ENCODE measurements around the gene MED12L.

The MED12L gene

DNA sequence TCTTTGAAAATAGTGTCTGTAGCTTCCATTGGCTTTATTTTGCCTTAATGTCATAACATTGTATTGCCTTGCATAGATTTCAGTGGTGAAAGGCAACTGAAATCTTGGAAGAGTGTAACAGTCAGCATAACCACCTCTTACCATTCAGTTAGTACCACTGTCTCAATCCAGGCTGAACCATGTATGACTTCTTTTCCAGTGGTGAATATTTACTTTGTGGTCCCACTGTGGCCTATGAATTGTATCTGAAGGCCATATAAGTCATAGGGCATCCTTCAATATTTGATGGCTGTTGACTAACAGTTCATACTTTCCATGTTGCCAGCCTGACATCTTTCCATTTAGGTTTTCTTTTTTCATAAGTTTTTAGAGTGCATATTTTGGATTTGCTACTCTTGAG lies 38.4 kb downstream of the MED12L start:
- no peak for TF ChIP-seq CTCF (conservative IDR thresholded peaks at IDR 0.05; ENCODE audit: low read length)
- no peak for TF ChIP-seq EZH2phosphoT487 (IDR thresholded peaks at IDR 0.05; ENCODE audit: borderline replicate concordance)
- peaks cover 73% of the 10 kb centered on the region for H3K36me3 ChIP-seq (ENCODE audit: insufficient read depth, low read length)
- H3K79me2 ChIP-seq (ENCODE audit: insufficient read depth, low read length): peaks cover 78% of the 10 kb centered on the region
- peaks cover 40% of the 10 kb centered on the region for H3K4me1 ChIP-seq (ENCODE audit: insufficient read depth, low read length, poor library complexity, severe bottlenecking)
- no peak overlapping the region for H2AFZ ChIP-seq (ENCODE audit: low read length)
- H3K9ac ChIP-seq (ENCODE audit: low read depth, low read length, poor library complexity, severe bottlenecking): no peak overlapping the region
- H3F3A ChIP-seq (ENCODE audit: low read depth): peaks cover 3% of the 10 kb centered on the region; the same call in 1 of the 2 replicates
- no peaks in the 10 kb centered on the region for H3K9me3 ChIP-seq (ENCODE audit: insufficient read depth, low read depth, low read length)
- peak overlapping the region; percentile 7 for H3K4me3 ChIP-seq (ENCODE audit: low read length, poor library complexity, severe bottlenecking)
- no peaks in the 10 kb centered on the region for H3K9me2 ChIP-seq (replicated peaks; ENCODE audit: low read depth, low read length)
- peaks cover 8% of the 10 kb centered on the region for H4K20me1 ChIP-seq (ENCODE audit: insufficient read depth, low read length, poor library complexity, severe bottlenecking)
- H3K27me3 ChIP-seq (ENCODE audit: insufficient read depth, low read length, poor library complexity, severe bottlenecking): no peaks in the 10 kb centered on the region
- H3K4me2 ChIP-seq (ENCODE audit: low read depth, low read length, poor library complexity, severe bottlenecking): peak overlapping the region; percentile 35

DNA sequence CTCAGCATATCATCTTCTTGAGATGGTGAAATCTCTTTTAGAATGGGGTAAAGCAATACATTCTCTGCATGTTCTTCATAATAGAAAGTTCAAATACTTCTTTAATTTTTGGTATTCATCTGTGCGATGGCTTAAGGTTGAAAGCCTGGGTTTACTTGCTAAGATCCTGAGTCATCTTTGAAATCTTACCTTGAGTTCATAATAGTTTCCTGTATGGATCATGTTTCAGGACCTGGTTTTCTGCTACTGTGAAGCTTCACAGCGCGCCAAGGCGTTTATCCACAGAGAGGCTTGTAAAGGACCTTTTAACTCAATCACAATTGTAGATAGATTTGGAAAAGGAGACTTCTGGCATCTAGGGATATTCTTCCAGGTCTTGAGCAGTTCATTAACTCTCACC lies 39.0 kb downstream of the MED12L start:
- Histone ChIP-seq H3F3A (ENCODE audit: low read depth) (peaks cover 3% of the 10 kb centered on the region; the same call in 1 of the 2 replicates), H3K79me2 (ENCODE audit: insufficient read depth, low read length) (peaks cover 71% of the 10 kb centered on the region), H3K9ac (ENCODE audit: low read depth, low read length, poor library complexity, severe bottlenecking) (no peak overlapping the region), H3K4me3 (ENCODE audit: low read length, poor library complexity, severe bottlenecking) (peak overlapping the region; percentile 7), H3K9me2 (replicated peaks; ENCODE audit: low read depth, low read length) (no peaks in the 10 kb centered on the region), H3K36me3 (ENCODE audit: insufficient read depth, low read length) (peaks cover 73% of the 10 kb centered on the region), H3K27me3 (ENCODE audit: insufficient read depth, low read length, poor library complexity, severe bottlenecking) (no peaks in the 10 kb centered on the region), H3K4me2 (ENCODE audit: low read depth, low read length, poor library complexity, severe bottlenecking) (peak overlapping the region; percentile 35), H3K4me1 (ENCODE audit: insufficient read depth, low read length, poor library complexity, severe bottlenecking) (peaks cover 40% of the 10 kb centered on the region), H2AFZ (ENCODE audit: low read length) (no peak overlapping the region), H4K20me1 (ENCODE audit: insufficient read depth, low read length, poor library complexity, severe bottlenecking) (peaks cover 8% of the 10 kb centered on the region), H3K9me3 (ENCODE audit: insufficient read depth, low read depth, low read length) (no peaks in the 10 kb centered on the region)
- TF ChIP-seq EZH2phosphoT487 (IDR thresholded peaks at IDR 0.05; ENCODE audit: borderline replicate concordance) (no peak), CTCF (conservative IDR thresholded peaks at IDR 0.05; ENCODE audit: low read length) (no peak)

DNA sequence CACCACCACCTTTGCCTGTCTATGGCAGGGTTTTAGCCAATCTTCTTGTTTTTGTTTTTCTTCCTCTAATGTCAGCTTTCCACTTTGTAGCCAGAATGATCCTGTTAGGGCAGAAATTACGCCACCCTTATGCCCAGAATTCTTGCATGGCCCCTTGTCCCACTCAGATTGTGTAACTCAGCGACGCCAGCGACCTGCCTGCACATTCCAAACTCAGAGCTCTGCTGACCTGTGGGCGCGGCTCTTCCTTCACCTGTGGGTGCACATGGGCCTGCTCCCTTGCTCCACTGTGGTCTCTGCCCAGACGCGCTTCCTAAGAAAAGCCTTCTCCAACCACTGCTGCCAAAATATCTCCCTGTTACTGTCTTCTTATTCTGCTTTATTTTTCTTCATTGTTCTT lies 45.0 kb downstream of the MED12L start:
- H3K79me2 ChIP-seq (ENCODE audit: insufficient read depth, low read length): peaks cover 64% of the 10 kb centered on the region
- no peaks in the 10 kb centered on the region for H3K9me2 ChIP-seq (replicated peaks; ENCODE audit: low read depth, low read length)
- no peak overlapping the region for H3K9ac ChIP-seq (ENCODE audit: low read depth, low read length, poor library complexity, severe bottlenecking)
- peaks cover 36% of the 10 kb centered on the region for H3K4me1 ChIP-seq (ENCODE audit: insufficient read depth, low read length, poor library complexity, severe bottlenecking)
- H3K9me3 ChIP-seq (ENCODE audit: insufficient read depth, low read depth, low read length): no peaks in the 10 kb centered on the region
- no peaks in the 10 kb centered on the region for H3K27me3 ChIP-seq (ENCODE audit: insufficient read depth, low read length, poor library complexity, severe bottlenecking)
- TF ChIP-seq CTCF (conservative IDR thresholded peaks at IDR 0.05; ENCODE audit: low read length) (no peak), EZH2phosphoT487 (IDR thresholded peaks at IDR 0.05; ENCODE audit: borderline replicate concordance) (no peak)
- no peak overlapping the region for H2AFZ ChIP-seq (ENCODE audit: low read length)
- no peak overlapping the region for H3K4me3 ChIP-seq (ENCODE audit: low read length, poor library complexity, severe bottlenecking)
- no peaks in the 10 kb centered on the region for H4K20me1 ChIP-seq (ENCODE audit: insufficient read depth, low read length, poor library complexity, severe bottlenecking)
- peaks cover 69% of the 10 kb centered on the region for H3K36me3 ChIP-seq (ENCODE audit: insufficient read depth, low read length)
- peaks cover 5% of the 10 kb centered on the region for H3F3A ChIP-seq (ENCODE audit: low read depth)
- no peak overlapping the region for H3K4me2 ChIP-seq (ENCODE audit: low read depth, low read length, poor library complexity, severe bottlenecking)

Measured in Loucy (cell line).